Measurements from ENCODE around the gene CCDC91.

GRCh38 chr12:28248555-28249145 is 58.4 kb downstream of the CCDC91 start:
- no peak for TF ChIP-seq ELF4 (CRISPR knock-in tag; IDR thresholded peaks at IDR 0.05; ENCODE audit: low read depth)
- TF ChIP-seq CTCF (IDR thresholded peaks at IDR 0.05), result no peak
- TF ChIP-seq ZNF317 (CRISPR knock-in tag; IDR thresholded peaks at IDR 0.05; ENCODE audit: borderline replicate concordance, low read depth), result no peak
- no peak for TF ChIP-seq PRRX2 (CRISPR knock-in tag; IDR thresholded peaks at IDR 0.05)
- no peak for TF ChIP-seq USF1 (CRISPR knock-in tag; IDR thresholded peaks at IDR 0.05)
- TF ChIP-seq IRF2 (CRISPR knock-in tag; IDR thresholded peaks at IDR 0.05; ENCODE audit: borderline replicate concordance, low read depth), result no peak
- no peak for TF ChIP-seq ZNF232 (CRISPR knock-in tag; IDR thresholded peaks at IDR 0.05)
